AG09309 (cell line): ENCODE data around the gene NCR2.

Source experiments
- DNase-seq: peaks from one replicate; pipeline ENCODE4 v3.0.0-alpha.2; 2010; ENCODE audit warnings: low read depth
- H3K4me3 ChIP-seq: 2 replicates; pipeline ENCODE4 v1.5.1; 2011; ENCODE audit warnings: mild to moderate bottlenecking, low read depth, low read length, moderate library complexity; ENCODE audit not compliant: control insufficient read depth
- CTCF ChIP-seq: IDR thresholded peaks from 2 replicates; pipeline ENCODE4 v1.5.1; 2011; ENCODE audit warnings: mild to moderate bottlenecking, low read depth, low read length, inconsistent platforms; ENCODE audit not compliant: insufficient read depth, control insufficient read depth; ENCODE audit errors: missing control alignments

The NCR2 gene

GRCh38 chr6:41372832-41373626, 37.6 kb downstream of the NCR2 start:
- TF ChIP-seq CTCF, result no peak
- H3K4me3 ChIP-seq, result no peak overlapping the region
- no peak for DNase-seq

- no peak for TF ChIP-seq CTCF
- no peak for DNase-seq
- no peak overlapping the region for H3K4me3 ChIP-seq
Measured at GRCh38 chr6:41373627-41373918, 38.2 kb downstream of the NCR2 start.

GRCh38 chr6:41373919-41374617, 38.7 kb downstream of the NCR2 start:
- no peak for DNase-seq
- H3K4me3 ChIP-seq, result no peak overlapping the region
- no peak for TF ChIP-seq CTCF

- no peak for DNase-seq
- TF ChIP-seq CTCF, result no peak
- no peak overlapping the region for H3K4me3 ChIP-seq
Measured at GRCh38 chr6:41374618-41375590, 39.5 kb downstream of the NCR2 start.

GRCh38 chr6:41375598-41376151, 40.3 kb downstream of the NCR2 start:
- no peak for DNase-seq
- no peak for TF ChIP-seq CTCF
- H3K4me3 ChIP-seq, result no peak overlapping the region

GRCh38 chr6:41376176-41376575, 40.8 kb downstream of the NCR2 start:
- no peak overlapping the region for H3K4me3 ChIP-seq
- no peak for TF ChIP-seq CTCF
- no peak for DNase-seq
